ENCODE data around the gene MOBP. TPM values are rescaled to one million over a fixed set of nuclear protein-coding genes. Genes with fewer than 3 reads are reported as not detected.

The MOBP gene
- total and polyA plus RNA-seq, 4 experiments from 2014 or later = not detected

DNA sequence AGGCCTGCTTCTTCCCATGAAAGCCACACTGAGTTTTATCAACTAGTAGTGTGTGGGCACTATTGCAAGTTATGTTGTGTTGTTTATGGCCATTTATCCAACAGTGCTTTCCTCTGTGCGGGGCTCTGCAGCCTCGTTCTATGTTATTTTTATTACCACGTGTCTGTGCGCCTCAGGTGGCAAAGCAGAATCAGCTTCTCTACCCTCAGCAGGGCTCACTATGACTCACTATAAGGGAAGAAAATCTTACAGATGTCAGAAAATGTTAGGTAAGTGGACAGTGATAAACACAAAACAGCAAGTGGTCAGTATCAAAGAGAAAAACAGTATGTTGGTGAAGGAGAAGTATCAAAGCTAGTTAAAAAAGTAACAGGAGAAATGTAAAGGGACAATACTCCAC, 61.4 kb downstream of the MOBP start:
- no peaks in the 10 kb centered on the region for H3K27me3 ChIP-seq (ENCODE audit: insufficient read depth, low read length)
- no peaks in the 10 kb centered on the region for H3K4me1 ChIP-seq (ENCODE audit: insufficient read depth, low read length)
- intact Hi-C loops (cut with micrococcal nuclease) = no loop called here
- ChIA-PET POLR2A (ENCODE audit: partially characterized antibody) (no interaction called here), CTCF (ENCODE audit: partially characterized antibody) (no interaction called here)
- Mint-ChIP-seq H3K36me3 (no peaks in the 10 kb centered on the region), H3K4me1 (no peaks in the 10 kb centered on the region), H3K4me3 (no peak overlapping the region), H3K9me3 (peaks cover 0 to 14% (median 7%) of the 10 kb centered on the region in 8 donors), H3K27ac (no peak overlapping the region), H3K27me3 (peaks cover 9 to 28% of the 10 kb centered on the region in 2 donors)
- H3K36me3 ChIP-seq (ENCODE audit: insufficient read depth, low read length) = no peaks in the 10 kb centered on the region
- no peak overlapping the region for H3K4me3 ChIP-seq (ENCODE audit: low read length in 2 of 2)
- DNase-seq = no peak
- H3K9me3 ChIP-seq (ENCODE audit: control insufficient read depth in 1 of 2, low read length in 2 of 2) = no peaks in the 10 kb centered on the region
- no peak overlapping the region for H3K27ac ChIP-seq (ENCODE audit: low read depth, low read length)

DNA sequence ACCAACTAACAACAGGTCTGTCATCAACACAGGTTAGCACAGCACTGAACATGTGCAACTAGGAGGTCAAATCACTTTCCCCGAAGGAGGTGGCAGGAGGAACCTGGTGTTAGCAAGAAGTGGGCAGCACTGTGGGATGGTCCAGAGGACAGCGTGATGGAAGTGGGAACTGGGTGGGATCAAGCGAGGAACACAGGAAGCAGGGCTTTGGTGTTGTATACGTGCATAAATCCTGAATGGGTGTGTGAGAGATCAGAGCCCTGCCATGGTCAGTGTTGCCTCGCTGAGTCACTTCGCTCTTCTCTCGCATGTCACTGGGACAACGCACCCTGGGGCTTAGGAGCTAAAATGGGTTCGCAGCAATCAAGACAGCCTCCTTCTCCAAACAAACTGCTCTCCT, 62.1 kb downstream of the MOBP start:
- no peaks in the 10 kb centered on the region for H3K4me1 Mint-ChIP-seq

DNA sequence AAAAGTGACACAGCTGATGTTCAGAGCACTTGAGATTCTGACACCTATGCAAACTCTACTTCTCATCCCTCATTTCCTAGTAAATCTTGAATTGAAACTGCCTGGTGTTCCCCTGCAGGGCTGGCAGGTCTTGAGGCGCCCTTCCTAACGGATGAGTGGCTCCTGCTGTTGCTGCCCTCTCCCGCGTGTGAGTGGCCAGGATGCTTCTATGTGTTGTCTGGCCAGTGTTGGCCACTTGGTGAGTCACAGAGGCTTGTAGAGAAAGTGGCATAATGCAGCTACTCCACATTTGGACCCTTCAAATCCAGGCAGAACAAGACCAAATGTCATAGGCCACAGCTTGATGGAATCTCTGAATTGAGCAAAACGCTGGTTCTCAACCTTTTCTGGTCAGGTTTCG, 63.6 kb downstream of the MOBP start:
- H3K4me1 Mint-ChIP-seq = no peaks in the 10 kb centered on the region

More for the DNA sequence above, 62.1 kb downstream of the MOBP start:
- DNase-seq = no peak
- Histone ChIP-seq H3K27me3 (ENCODE audit: insufficient read depth, low read length) (no peaks in the 10 kb centered on the region), H3K27ac (ENCODE audit: low read depth, low read length) (no peak overlapping the region), H3K4me3 (ENCODE audit: low read length in 2 of 2) (no peak overlapping the region), H3K4me1 (ENCODE audit: insufficient read depth, low read length) (no peaks in the 10 kb centered on the region), H3K9me3 (ENCODE audit: control insufficient read depth in 1 of 2, low read length in 2 of 2) (no peaks in the 10 kb centered on the region), H3K36me3 (ENCODE audit: insufficient read depth, low read length) (no peaks in the 10 kb centered on the region)
- H3K9me3 Mint-ChIP-seq = peaks cover 0 to 7% (median 2%) of the 10 kb centered on the region in 8 donors
- ChIA-PET POLR2A (ENCODE audit: partially characterized antibody) (no interaction called here), CTCF (ENCODE audit: partially characterized antibody) (no interaction called here)
- intact Hi-C loops (cut with micrococcal nuclease) = no loop called here
- no peak overlapping the region for H3K4me3 Mint-ChIP-seq
- no peaks in the 10 kb centered on the region for H3K36me3 Mint-ChIP-seq
- no peak overlapping the region for H3K27ac Mint-ChIP-seq
- peaks cover 7 to 28% of the 10 kb centered on the region in 2 donors for H3K27me3 Mint-ChIP-seq

DNA sequence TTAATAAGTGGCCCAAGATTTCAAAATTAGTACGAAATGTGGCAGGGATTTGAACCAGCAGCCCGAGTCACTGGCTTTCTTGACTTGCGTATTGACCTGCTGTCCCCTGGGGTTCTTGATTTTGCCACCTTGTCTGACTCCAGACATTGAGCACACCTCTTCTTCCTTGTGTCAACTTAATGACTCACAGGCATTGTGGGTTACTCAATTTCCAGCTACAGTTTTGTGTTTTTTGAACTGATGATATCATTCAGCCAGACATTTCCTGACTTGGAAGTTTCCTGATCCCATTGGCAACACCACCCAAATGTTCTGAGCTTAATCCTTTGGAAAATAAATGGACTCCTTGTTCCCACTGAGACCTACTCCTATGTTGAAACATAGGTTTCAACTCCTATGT, 64.2 kb downstream of the MOBP start:
- peaks cover 7 to 24% of the 10 kb centered on the region in 2 donors for H3K27me3 Mint-ChIP-seq
- Histone ChIP-seq H3K9me3 (ENCODE audit: control insufficient read depth in 1 of 2, low read length in 2 of 2) (no peaks in the 10 kb centered on the region), H3K27ac (ENCODE audit: low read depth, low read length) (no peak overlapping the region), H3K4me1 (ENCODE audit: insufficient read depth, low read length) (no peaks in the 10 kb centered on the region), H3K36me3 (ENCODE audit: insufficient read depth, low read length) (no peaks in the 10 kb centered on the region), H3K27me3 (ENCODE audit: insufficient read depth, low read length) (no peaks in the 10 kb centered on the region), H3K4me3 (ENCODE audit: low read length in 2 of 2) (no peak overlapping the region)
- DNase-seq = no peak
- intact Hi-C loops (cut with micrococcal nuclease) = no loop called here
- POLR2A ChIA-PET (ENCODE audit: partially characterized antibody) = no interaction called here
- H3K9me3 Mint-ChIP-seq = peaks cover 0 to 2% (median 0%) of the 10 kb centered on the region in 8 donors
- no peaks in the 10 kb centered on the region for H3K4me1 Mint-ChIP-seq
- no peaks in the 10 kb centered on the region for H3K36me3 Mint-ChIP-seq
- no peak overlapping the region for H3K27ac Mint-ChIP-seq
- CTCF ChIA-PET (ENCODE audit: partially characterized antibody) = interaction anchor here (1.4 kb wide), 1 partner anchor 32 kb away, joined by 3 read pairs; no protein-coding TSS in a partner anchor
- H3K4me3 Mint-ChIP-seq = no peak overlapping the region

More for the DNA sequence above, 63.6 kb downstream of the MOBP start:
- Mint-ChIP-seq H3K27me3 (peaks cover 7 to 24% of the 10 kb centered on the region in 2 donors), H3K36me3 (no peaks in the 10 kb centered on the region), H3K9me3 (peaks cover 0 to 2% (median 0%) of the 10 kb centered on the region in 8 donors), H3K4me3 (no peak overlapping the region), H3K27ac (no peak overlapping the region)
- intact Hi-C loops (cut with micrococcal nuclease) = no loop called here
- Histone ChIP-seq H3K27ac (ENCODE audit: low read depth, low read length) (no peak overlapping the region), H3K27me3 (ENCODE audit: insufficient read depth, low read length) (no peaks in the 10 kb centered on the region), H3K4me1 (ENCODE audit: insufficient read depth, low read length) (no peaks in the 10 kb centered on the region), H3K9me3 (ENCODE audit: control insufficient read depth in 1 of 2, low read length in 2 of 2) (no peaks in the 10 kb centered on the region), H3K36me3 (ENCODE audit: insufficient read depth, low read length) (no peaks in the 10 kb centered on the region), H3K4me3 (ENCODE audit: low read length in 2 of 2) (no peak overlapping the region)
- no peak for DNase-seq
- CTCF ChIA-PET (ENCODE audit: partially characterized antibody) = interaction anchor here (1.4 to 1.5 kb wide), 2 partner anchors 11 to 32 kb away, joined by 3 read pairs; no protein-coding TSS in a partner anchor
- POLR2A ChIA-PET (ENCODE audit: partially characterized antibody) = no interaction called here

DNA sequence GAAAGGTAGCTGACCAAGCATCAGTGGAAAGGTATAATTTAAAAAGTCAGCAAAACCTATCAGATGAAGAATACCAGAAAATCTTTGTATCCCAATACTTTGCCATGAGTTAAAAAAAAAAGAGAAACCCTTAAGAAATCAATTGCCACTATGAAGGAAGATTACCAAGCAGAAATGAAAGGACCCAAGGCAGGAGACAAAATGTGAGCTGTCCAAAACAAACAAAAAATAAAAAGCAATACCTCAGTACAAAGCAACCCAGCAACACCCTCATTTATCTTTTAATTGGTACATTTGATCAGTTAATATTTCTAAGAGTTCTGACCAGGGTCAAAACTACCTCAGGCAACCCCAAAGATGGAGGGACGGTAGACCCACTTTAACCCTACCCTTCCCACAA, 65.3 kb downstream of the MOBP start:
- ChIA-PET CTCF (ENCODE audit: partially characterized antibody) (no interaction called here), POLR2A (ENCODE audit: partially characterized antibody) (no interaction called here)
- Mint-ChIP-seq H3K4me1 (no peaks in the 10 kb centered on the region), H3K9me3 (no peaks in the 10 kb centered on the region), H3K4me3 (no peak overlapping the region), H3K27me3 (peaks cover 4 to 22% of the 10 kb centered on the region in 2 donors), H3K36me3 (no peaks in the 10 kb centered on the region), H3K27ac (no peak overlapping the region)
- Histone ChIP-seq H3K9me3 (ENCODE audit: control insufficient read depth in 1 of 2, low read length in 2 of 2) (no peaks in the 10 kb centered on the region), H3K4me1 (ENCODE audit: insufficient read depth, low read length) (no peaks in the 10 kb centered on the region), H3K27ac (ENCODE audit: low read depth, low read length) (no peak overlapping the region), H3K4me3 (ENCODE audit: low read length in 2 of 2) (no peak overlapping the region), H3K27me3 (ENCODE audit: insufficient read depth, low read length) (no peaks in the 10 kb centered on the region), H3K36me3 (ENCODE audit: insufficient read depth, low read length) (no peaks in the 10 kb centered on the region)
- intact Hi-C loops (cut with micrococcal nuclease) = no loop called here
- no peak for DNase-seq

DNA sequence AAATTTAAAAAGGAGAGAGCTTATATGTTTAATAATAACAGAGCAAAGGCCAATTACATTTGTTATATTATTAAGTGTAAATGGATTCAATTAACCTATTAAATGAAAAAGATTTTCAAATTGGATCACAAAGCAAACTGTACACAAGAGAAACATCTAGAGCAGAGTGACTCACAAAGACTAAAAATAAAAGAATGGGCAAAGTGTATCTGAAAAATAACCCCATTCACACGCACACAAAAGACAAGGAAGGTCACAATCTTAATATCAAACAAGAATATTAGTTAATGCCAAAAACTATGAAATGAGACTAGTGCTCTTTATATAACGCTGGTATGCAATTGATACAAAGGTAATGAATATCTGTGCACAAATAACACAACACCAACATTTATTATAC, 65.7 kb downstream of the MOBP start:
- no peaks in the 10 kb centered on the region for H3K36me3 ChIP-seq (ENCODE audit: insufficient read depth, low read length)
- no peak for DNase-seq
- POLR2A ChIA-PET (ENCODE audit: partially characterized antibody) = no interaction called here
- intact Hi-C loops (cut with micrococcal nuclease) = no loop called here
- no peaks in the 10 kb centered on the region for H3K4me1 Mint-ChIP-seq
- H3K9me3 ChIP-seq (ENCODE audit: control insufficient read depth in 1 of 2, low read length in 2 of 2) = no peaks in the 10 kb centered on the region
- no peak overlapping the region for H3K4me3 Mint-ChIP-seq
- no peak overlapping the region for H3K27ac ChIP-seq (ENCODE audit: low read depth, low read length)
- no peaks in the 10 kb centered on the region for H3K4me1 ChIP-seq (ENCODE audit: insufficient read depth, low read length)
- peaks cover 6 to 22% of the 10 kb centered on the region in 2 donors for H3K27me3 Mint-ChIP-seq
- H3K36me3 Mint-ChIP-seq = no peaks in the 10 kb centered on the region
- CTCF ChIA-PET (ENCODE audit: partially characterized antibody) = no interaction called here
- H3K27ac Mint-ChIP-seq = no peak overlapping the region
- no peak overlapping the region for H3K4me3 ChIP-seq (ENCODE audit: low read length in 2 of 2)
- no peaks in the 10 kb centered on the region for H3K9me3 Mint-ChIP-seq
- H3K27me3 ChIP-seq (ENCODE audit: insufficient read depth, low read length) = no peaks in the 10 kb centered on the region

DNA sequence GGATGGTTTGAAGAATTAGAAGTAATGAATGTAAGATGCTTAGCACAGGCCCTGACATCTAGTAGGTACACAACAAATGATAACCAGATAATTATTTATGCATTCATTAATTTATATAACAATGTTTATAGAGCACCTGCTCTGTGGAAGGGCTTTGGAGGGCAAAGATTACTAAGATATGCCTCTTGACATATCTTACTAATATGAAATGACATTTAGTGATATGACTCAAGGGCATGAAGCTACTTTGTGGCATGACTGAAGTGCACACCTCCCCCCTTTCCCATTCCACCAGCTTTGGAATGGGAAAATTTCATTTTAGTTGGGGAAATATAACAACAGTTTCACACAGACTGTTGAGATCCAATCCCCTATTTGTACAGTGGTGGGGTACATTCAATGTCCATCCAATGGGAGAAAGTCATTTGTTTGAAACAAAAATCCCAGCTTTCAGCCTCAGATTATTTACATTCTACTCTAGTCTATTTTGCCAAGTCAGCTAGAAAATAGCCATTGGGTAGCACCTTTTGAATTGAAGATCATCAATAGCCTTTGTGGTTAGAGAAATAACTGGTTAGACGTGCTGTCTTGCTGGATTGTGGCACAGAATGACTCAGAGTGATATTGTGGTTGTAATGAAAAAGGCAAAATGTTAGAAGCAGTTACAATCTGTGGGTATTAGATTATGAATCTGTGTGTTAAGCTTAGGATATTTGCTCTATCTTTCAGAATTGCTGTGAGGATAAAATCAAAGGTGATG, 72.9 kb downstream of the MOBP start:
- H3K27ac ChIP-seq (ENCODE audit: low read depth, low read length) = no peak overlapping the region
- Mint-ChIP-seq H3K27me3 (peaks cover 5 to 10% of the 10 kb centered on the region in 2 donors), H3K9me3 (no peaks in the 10 kb centered on the region), H3K27ac (no peak overlapping the region), H3K36me3 (no peaks in the 10 kb centered on the region), H3K4me3 (no peak overlapping the region), H3K4me1 (peaks cover 4 to 5% (median 4%) of the 10 kb centered on the region in 4 donors)
- H3K4me1 ChIP-seq (ENCODE audit: insufficient read depth, low read length) = no peaks in the 10 kb centered on the region
- H3K27me3 ChIP-seq (ENCODE audit: insufficient read depth, low read length) = no peaks in the 10 kb centered on the region
- no peaks in the 10 kb centered on the region for H3K9me3 ChIP-seq (ENCODE audit: control insufficient read depth in 1 of 2, low read length in 2 of 2)
- CTCF ChIA-PET (ENCODE audit: partially characterized antibody) = interaction anchor here (1.1 kb wide), 1 partner anchor 14 kb away, joined by 3 read pairs; no protein-coding TSS in a partner anchor
- DNase-seq = no peak
- POLR2A ChIA-PET (ENCODE audit: partially characterized antibody) = no interaction called here
- H3K36me3 ChIP-seq (ENCODE audit: insufficient read depth, low read length) = no peaks in the 10 kb centered on the region
- no peak overlapping the region for H3K4me3 ChIP-seq (ENCODE audit: low read length in 2 of 2)
- intact Hi-C loops (cut with micrococcal nuclease) = no loop called here
